Heart right ventricle (tissue), 16 donors: ENCODE measurements around the gene ALDOA. TPM values are rescaled to one million over a fixed set of nuclear protein-coding genes. Genes with fewer than 3 reads are reported as not detected.

ENCODE experiments used
- ATAC-seq, 8 donors: fragments of 200-7000 bp; cut with Tn5 transposase; one replicate each; pipeline ENCODE4 v1.9.1; 2020; ENCODE audit warnings: mild to moderate bottlenecking in 8 of 8, moderate library complexity in 8 of 8, moderate number of reproducible peaks in 1 of 8
- DNase-seq, 2 donors: peaks; one replicate each; pipeline ENCODE4 v3.0.0-alpha.2; 2020
- H3K27ac ChIP-seq, 10 donors: fragments of 200-600 bp; sonication (generic) in 2 of 10; one replicate each; pipeline versions ENCODE4 v1.5.0 to v1.8.0; 2020 to 2022; ENCODE audit warnings: mild to moderate bottlenecking in 3 of 10
- H3K27me3 ChIP-seq, 7 donors: fragments of 200-600 bp; one replicate each; pipeline ENCODE4 v1.8.0; 2021 to 2022; ENCODE audit warnings: mild to moderate bottlenecking in 2 of 7
- H3K36me3 ChIP-seq, 9 donors: fragments of 200-600 bp; sonication (generic) in 1 of 9; one replicate each; pipeline versions ENCODE4 v1.5.0 to v1.8.0; 2020 to 2022; ENCODE audit warnings: mild to moderate bottlenecking in 2 of 9
- H3K4me1 ChIP-seq, 9 donors: fragments of 200-600 bp; sonication (generic) in 1 of 9; one replicate each; pipeline versions ENCODE4 v1.5.0 to v1.8.0; 2020 to 2022; ENCODE audit warnings: mild to moderate bottlenecking in 4 of 9
- H3K4me3 ChIP-seq, 10 donors: fragments of 200-600 bp; sonication (generic) in 2 of 10; one replicate each; pipeline versions ENCODE4 v1.5.0 to v1.8.0; 2020 to 2022; ENCODE audit warnings: mild to moderate bottlenecking in 7 of 10, moderate library complexity in 2 of 10
- H3K9me3 ChIP-seq, 11 donors: fragments of 200-600 bp in 10 of 11; sonication (generic) in 2 of 11; one replicate each; pipeline versions ENCODE4 v1.5.0 to v1.8.0; 2013 to 2022; ENCODE audit warnings: mild to moderate bottlenecking in 2 of 11, control low read depth in 1 of 11, moderate library complexity in 1 of 11
- WGBS, 2 donors: extraction: QIAGEN DNeasy Blood & Tissue Kit; methylation state at CpG; one replicate each; pipeline ENCODE4 v1.1.7; 2013; ENCODE audit warnings: inconsistent platforms in 1 of 2; 5-methylcytosine and 5-hydroxymethylcytosine counted together
- intact Hi-C, 10 donors: fragments of 100-400 bp; cut with DNase I; formaldehyde crosslinking; loops; one replicate each; pipeline versions ENCODE4 v1.11.1 to v1.14.2; 2022
- polyA plus RNA-seq, 2 donors: library from polyadenylated mRNA; stranded (reverse); fragments of 200-250 nt; gene quantifications; one replicate each; pipeline ENCODE4 v1.2.3, GENCODE V29; 2013
- total RNA-seq, 10 donors: library from RNA; stranded (reverse); fragmentation: NEBNext Ultra II Directional in 3 of 10; extraction: Animal tissue kit (Norgen Biotek cat#: 25700) in 3 of 10; gene quantifications; one replicate each; pipeline versions ENCODE4 v1.2.1 to v1.2.4, GENCODE V29; 2021 to 2023
- TF ChIP-seq, protein P1 (sequence below), 9 donors: fragments of 200-600 bp; sonication (generic) in 2 of 9; IDR thresholded peaks; one replicate each; pipeline versions ENCODE4 v1.5.0 to v1.8.0; 2021 to 2022; ENCODE audit warnings: antibody characterized with exemption in 9 of 9, mild to moderate bottlenecking in 5 of 9, moderate library complexity in 1 of 9
- donor health status: Arrhythmogenic right ventricular cardiomyopathy.
- donor health status: ischemic (EF 13 %, LVEDD 7.1; RV severe dilation, severe dysfunction).
- donor health status: healthy with polysubstance abuse.
- donor health status: DM: no; HTN: yes; CAD: no.
- donor health status: DM: no; HTN: no; CAD: no.
- donor health status: ischemic (EF 25% LVEDD 6.9; RV normal size, moderate dysfunction).
- donor health status: ischemic (EF 25% LVEDD 5.7; RV mildly dilated, moderate dysfunction).
- donor health status: healthy.
- donor health status: DM: yes; HTN: yes; CAD: no.
- donor health status: Ischemic cardiomyopathy.
- donor health status: ischemic (EF 35%, LVEDD 5.7; RV mildly dilated, moderate dysfunction).
- donor health status: nonischemic (EF 11% LVEDD 7.7; RV severe dilation, severe dysfunction).
- donor health status: DM: yes; HTN: yes; CAD: no.
- donor health status: PGD.
- donor health status: ischemic (EF 29% LVEDD 5.4; RV normal size, mild dysfunction).
- donor health status: nonischemic (EF 23%, LVEDD 6.1; RV moderate dilation, normal function).

The ALDOA gene
- total and polyA plus RNA-seq, 12 donors, result 2,873 to 4,582 (median 3,767) TPM

DNA sequence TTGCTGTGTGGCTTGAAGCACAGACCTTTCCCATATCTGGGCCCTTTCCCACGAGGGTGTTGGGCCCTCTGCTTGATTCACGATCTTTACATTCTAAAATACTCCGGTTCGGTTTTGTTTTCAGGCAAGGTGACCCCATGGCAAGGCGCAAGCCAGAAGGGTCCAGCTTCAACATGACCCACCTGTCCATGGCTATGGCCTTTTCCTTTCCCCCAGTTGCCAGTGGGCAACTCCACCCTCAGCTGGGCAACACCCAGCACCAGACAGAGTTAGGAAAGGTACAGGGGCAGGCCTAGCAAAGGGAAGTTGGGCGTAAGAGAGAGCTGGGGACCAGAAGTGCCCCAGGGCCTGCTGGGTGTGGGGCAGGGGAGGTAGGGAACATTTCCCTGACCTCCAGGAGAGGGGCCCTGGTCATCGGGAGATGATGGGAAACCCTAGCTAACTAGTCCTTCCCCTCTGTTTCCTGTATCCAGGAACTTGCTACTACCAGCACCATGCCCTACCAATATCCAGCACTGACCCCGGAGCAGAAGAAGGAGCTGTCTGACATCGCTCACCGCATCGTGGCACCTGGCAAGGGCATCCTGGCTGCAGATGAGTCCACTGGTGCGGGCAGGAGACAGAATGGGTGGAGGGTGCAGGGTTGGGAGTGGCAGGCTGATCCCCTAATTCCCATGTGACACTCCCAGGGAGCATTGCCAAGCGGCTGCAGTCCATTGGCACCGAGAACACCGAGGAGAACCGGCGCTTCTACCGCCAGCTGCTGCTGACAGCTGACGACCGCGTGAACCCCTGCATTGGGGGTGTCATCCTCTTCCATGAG is 1.4 kb downstream of the ALDOA start:
- DNase-seq (peak; percentile 56 to 59), ATAC-seq (no peak)
- no peaks in the 10 kb centered on the region for H3K27me3 ChIP-seq
- 19 to 27% methylated on average over 21 of the region's 21 CpGs for WGBS, 2 donors
- H3K4me1 ChIP-seq, result peaks cover 19 to 69% (median 62%) of the 10 kb centered on the region in 9 donors
- intact Hi-C loops, result loop anchor here in 2 of 10 donors (5.0 to 10.0 kb wide), 3 partner anchors 95 to 468 kb away; partner anchors contain the start of genes TAOK2 (in 1 of the 2) and ZNF747 (in 1 of the 2)
- peak overlapping the region; percentile 97 to 100 (median 98) for H3K27ac ChIP-seq
- H3K9me3 ChIP-seq, result no peaks in the 10 kb centered on the region
- peak overlapping the region; percentile 79 to 100 (median 92) for H3K4me3 ChIP-seq
- H3K36me3 ChIP-seq, result peaks cover 6 to 62% (median 48%) of the 10 kb centered on the region in 9 donors
- TF ChIP-seq, protein P1, sequence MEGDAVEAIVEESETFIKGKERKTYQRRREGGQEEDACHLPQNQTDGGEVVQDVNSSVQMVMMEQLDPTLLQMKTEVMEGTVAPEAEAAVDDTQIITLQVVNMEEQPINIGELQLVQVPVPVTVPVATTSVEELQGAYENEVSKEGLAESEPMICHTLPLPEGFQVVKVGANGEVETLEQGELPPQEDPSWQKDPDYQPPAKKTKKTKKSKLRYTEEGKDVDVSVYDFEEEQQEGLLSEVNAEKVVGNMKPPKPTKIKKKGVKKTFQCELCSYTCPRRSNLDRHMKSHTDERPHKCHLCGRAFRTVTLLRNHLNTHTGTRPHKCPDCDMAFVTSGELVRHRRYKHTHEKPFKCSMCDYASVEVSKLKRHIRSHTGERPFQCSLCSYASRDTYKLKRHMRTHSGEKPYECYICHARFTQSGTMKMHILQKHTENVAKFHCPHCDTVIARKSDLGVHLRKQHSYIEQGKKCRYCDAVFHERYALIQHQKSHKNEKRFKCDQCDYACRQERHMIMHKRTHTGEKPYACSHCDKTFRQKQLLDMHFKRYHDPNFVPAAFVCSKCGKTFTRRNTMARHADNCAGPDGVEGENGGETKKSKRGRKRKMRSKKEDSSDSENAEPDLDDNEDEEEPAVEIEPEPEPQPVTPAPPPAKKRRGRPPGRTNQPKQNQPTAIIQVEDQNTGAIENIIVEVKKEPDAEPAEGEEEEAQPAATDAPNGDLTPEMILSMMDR (IDR thresholded peaks at IDR 0.05), result no peak

DNA sequence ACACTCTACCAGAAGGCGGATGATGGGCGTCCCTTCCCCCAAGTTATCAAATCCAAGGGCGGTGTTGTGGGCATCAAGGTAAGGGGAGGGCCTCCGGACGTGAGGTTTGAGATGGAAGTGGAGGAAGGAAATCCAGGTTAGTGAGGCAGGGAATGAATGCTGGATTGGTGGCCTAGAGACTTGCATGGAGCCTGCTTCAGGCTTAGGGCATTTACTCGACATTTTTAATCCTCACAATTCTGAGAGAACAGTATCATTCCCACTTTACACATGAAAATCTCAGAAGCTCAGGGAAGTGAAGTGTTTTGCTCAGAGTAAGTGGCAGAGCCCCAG is 2.0 kb downstream of the ALDOA start:
- peaks cover 8 to 68% (median 51%) of the 10 kb centered on the region in 9 donors for H3K36me3 ChIP-seq
- DNase-seq (no peak), ATAC-seq (no peak)
- TF ChIP-seq, protein P1 (IDR thresholded peaks at IDR 0.05), result no peak
- intact Hi-C loops, result loop anchor here in 2 of 10 donors (5.0 to 10.0 kb wide), 3 partner anchors 95 to 467 kb away; partner anchors contain the start of genes TAOK2 (in 1 of the 2) and ZNF747 (in 1 of the 2)
- no peaks in the 10 kb centered on the region for H3K9me3 ChIP-seq
- H3K4me3 ChIP-seq, result peak overlapping the region; percentile 79 to 100 (median 92)
- peak overlapping the region in 9 of 10 donors; percentile 97 to 100 (median 98) for H3K27ac ChIP-seq
- H3K27me3 ChIP-seq, result no peaks in the 10 kb centered on the region
- peaks cover 19 to 69% (median 62%) of the 10 kb centered on the region in 9 donors for H3K4me1 ChIP-seq
- 45 to 59% methylated on average over 6 of the region's 6 CpGs for WGBS, 2 donors

DNA sequence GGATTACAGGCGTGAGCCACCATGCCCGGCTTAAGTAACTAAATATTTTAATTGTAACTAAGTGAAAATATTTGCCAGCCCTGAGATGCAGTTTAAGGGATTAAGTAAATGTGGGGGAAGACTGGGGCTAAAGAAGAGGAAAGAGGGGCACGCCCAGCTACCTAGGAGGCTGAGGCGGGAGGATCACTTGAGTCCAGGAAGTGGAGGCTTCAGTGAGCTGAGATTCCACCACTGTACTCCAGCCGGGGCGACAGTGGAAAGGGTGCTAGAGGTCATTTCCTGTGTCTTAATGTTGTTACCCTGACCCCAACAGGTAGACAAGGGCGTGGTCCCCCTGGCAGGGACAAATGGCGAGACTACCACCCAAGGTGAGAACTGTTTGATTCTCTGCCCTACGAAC is 2.8 kb downstream of the ALDOA start:
- TF ChIP-seq, protein P1 (IDR thresholded peaks at IDR 0.05), result no peak
- Histone ChIP-seq H3K4me3 (peak overlapping the region in 7 of 10 donors; percentile 79 to 100 (median 93)), H3K4me1 (peaks cover 16 to 64% (median 59%) of the 10 kb centered on the region in 9 donors), H3K27ac (peak overlapping the region in 8 of 10 donors; percentile 20 to 100 (median 98)), H3K27me3 (no peaks in the 10 kb centered on the region), H3K36me3 (peaks cover 8 to 76% (median 56%) of the 10 kb centered on the region in 9 donors), H3K9me3 (no peaks in the 10 kb centered on the region)
- ATAC-seq, result no peak
- DNase-seq, result no peak
- intact Hi-C loops, result loop anchor here in 2 of 10 donors (5.0 to 10.0 kb wide), 3 partner anchors 96 to 466 kb away; partner anchors contain the start of genes TAOK2 (in 1 of the 2) and ZNF747 (in 1 of the 2)
- 73 to 78% methylated on average over 9 of the region's 9 CpGs for WGBS, 2 donors
